Neural cell (in vitro differentiated cells): ENCODE results near the gene FCHSD2. TPM values are rescaled to one million over a fixed set of nuclear protein-coding genes. Genes with fewer than 3 reads are reported as not detected.
A peak's percentile ranks its signal among the peaks of the same experiment; 100 is the strongest.

Experiments
- H2AFZ ChIP-seq: fragments of 200-600, 300-800 bp; sonication (generic), shearing (Covaris generic); 2 replicates; pipeline ENCODE4 v1.6.0; 2014; ENCODE audit warnings: low read depth, mild to moderate bottlenecking, antibody characterized with exemption, low read length, moderate library complexity
- H3F3A ChIP-seq: fragments of 200-600 bp; shearing (Covaris generic); 2 replicates; pipeline ENCODE4 v1.6.1; 2016; ENCODE audit warnings: mild to moderate bottlenecking, moderate library complexity, mixed read lengths, antibody characterized with exemption, low read length; ENCODE audit not compliant: insufficient read depth, poor library complexity, severe bottlenecking
- H3K27ac ChIP-seq: fragments of 200-600, 300-800 bp; sonication (generic), shearing (Covaris generic); 2 replicates; pipeline ENCODE4 v1.5.1; 2014; ENCODE audit warnings: mild to moderate bottlenecking, low read length, moderate library complexity
- H3K27me3 ChIP-seq: fragments of 300-800, 200-600 bp; sonication (generic), shearing (Covaris generic); 2 replicates; pipeline ENCODE4 v1.6.0; 2014; ENCODE audit warnings: mild to moderate bottlenecking, low read depth, low read length, moderate library complexity; ENCODE audit not compliant: insufficient read depth
- H3K36me3 ChIP-seq: fragments of 300-800, 200-600 bp; sonication (generic), shearing (Covaris generic); 2 replicates; pipeline ENCODE4 v1.5.1; 2014; ENCODE audit warnings: mild to moderate bottlenecking, antibody characterized with exemption, low read length, moderate library complexity; ENCODE audit not compliant: insufficient read depth
- H3K4me2 ChIP-seq: fragments of 300-800, 200-600 bp; sonication (generic), shearing (Covaris generic); 2 replicates; pipeline ENCODE4 v1.6.0; 2014; ENCODE audit warnings: mild to moderate bottlenecking, low read length
- H3K4me3 ChIP-seq: fragments of 300-800, 200-600 bp; sonication (generic), shearing (Covaris generic); 2 replicates; pipeline ENCODE4 v1.5.1; 2014; ENCODE audit warnings: mild to moderate bottlenecking, low read length, moderate library complexity
- H3K79me2 ChIP-seq: fragments of 200-600 bp; shearing (Covaris generic); replicated peaks from 2 replicates; pipeline ENCODE4 v1.6.0; 2014; ENCODE audit warnings: mild to moderate bottlenecking, low read length, moderate library complexity; ENCODE audit not compliant: insufficient read depth
- H3K9ac ChIP-seq: fragments of 300-800, 200-600 bp; sonication (generic), shearing (Covaris generic); 2 replicates; pipeline ENCODE4 v1.6.1; 2016; ENCODE audit warnings: mild to moderate bottlenecking, low read length, mixed read lengths
- H3K9me2 ChIP-seq: fragments of 200-600 bp; shearing (Covaris generic); 2 replicates; pipeline ENCODE4 v1.6.1; 2016; ENCODE audit warnings: mild to moderate bottlenecking, low read length, mixed read lengths; ENCODE audit not compliant: insufficient read depth
- H3K9me3 ChIP-seq: fragments of 200-600, 300-800 bp; sonication (generic), shearing (Covaris generic); 2 replicates; pipeline ENCODE4 v1.6.1; 2016; ENCODE audit warnings: mild to moderate bottlenecking, mixed run types, low read length, moderate library complexity, mixed read lengths
- H4K20me1 ChIP-seq: fragments of 200-600 bp; shearing (Covaris generic); 2 replicates; pipeline ENCODE4 v1.6.1; 2016; ENCODE audit warnings: mild to moderate bottlenecking, mixed run types; ENCODE audit not compliant: insufficient read depth
- EP300 ChIP-seq: fragments of 450-650 bp; conservative IDR thresholded peaks from 2 replicates; pipeline ENCODE4 v1.6.1; 2014; ENCODE audit warnings: antibody characterized with exemption, mild to moderate bottlenecking, moderate library complexity; ENCODE audit not compliant: poor library complexity, severe bottlenecking
- EZH2 ChIP-seq: fragments of 200-600, 300-800 bp; shearing (Covaris generic), sonication (generic); IDR thresholded peaks from 2 replicates; pipeline ENCODE4 v1.6.1; 2014; ENCODE audit warnings: antibody characterized with exemption, low read length, borderline replicate concordance, mild to moderate bottlenecking; ENCODE audit not compliant: insufficient read depth, poor library complexity, severe bottlenecking
- MXI1 ChIP-seq: fragments of 450-650 bp; conservative IDR thresholded peaks from 2 replicates; pipeline ENCODE4 v1.6.1; 2014; ENCODE audit warnings: antibody characterized with exemption, mild to moderate bottlenecking; ENCODE audit not compliant: poor library complexity, severe bottlenecking
- POLR2AphosphoS5 ChIP-seq: IDR thresholded peaks from 2 replicates; pipeline ENCODE4 v1.6.1; 2012
- RAD21 ChIP-seq: fragments of 450-650 bp; conservative IDR thresholded peaks from 2 replicates; pipeline ENCODE4 v1.6.1; 2014; ENCODE audit warnings: antibody characterized with exemption, mild to moderate bottlenecking, moderate library complexity
- SMC3 ChIP-seq: fragments of 450-650 bp; conservative IDR thresholded peaks from 2 replicates; pipeline ENCODE4 v1.6.1; 2014; ENCODE audit warnings: antibody characterized with exemption, mild to moderate bottlenecking, moderate library complexity; ENCODE audit not compliant: poor library complexity
- TAF1 ChIP-seq: IDR thresholded peaks from 2 replicates; pipeline ENCODE4 v1.6.1; 2012; ENCODE audit warnings: low read depth
- polyA plus RNA-seq: library from polyadenylated mRNA; depleted of rRNA; stranded (reverse); fragments of >200 nt; gene quantifications from 2 replicates; pipeline ENCODE4 v1.2.3, GENCODE V29; 2014
- TF ChIP-seq, protein P1 (sequence below): fragments of 450-650 bp; IDR thresholded peaks from 2 replicates; pipeline ENCODE4 v1.5.1; 2014; ENCODE audit warnings: antibody characterized with exemption, mild to moderate bottlenecking, moderate library complexity; ENCODE audit not compliant: poor library complexity, severe bottlenecking
- TF ChIP-seq, protein P2 (sequence below): IDR thresholded peaks from 2 replicates; pipeline ENCODE4 v1.6.1; 2012; ENCODE audit warnings: borderline replicate concordance

Gene FCHSD2
- polyA plus RNA-seq, 1 donor from 2014 or later, result 40.8 TPM

- Histone ChIP-seq H4K20me1 (no peaks in the 10 kb centered on the region), H3K79me2 (no peaks in the 10 kb centered on the region), H3K4me2 (no peak overlapping the region), H3F3A (no peaks in the 10 kb centered on the region), H3K4me3 (no peak overlapping the region), H3K9me2 (no peaks in the 10 kb centered on the region), H3K27me3 (no peaks in the 10 kb centered on the region), H3K36me3 (no peaks in the 10 kb centered on the region), H3K27ac (no peak overlapping the region), H3K9me3 (no peaks in the 10 kb centered on the region), H2AFZ (no peak overlapping the region), H3K9ac (no peak overlapping the region)
- TF ChIP-seq TAF1, result no peak
- no peak for TF ChIP-seq SMC3
- TF ChIP-seq MXI1, result no peak
- no peak for TF ChIP-seq POLR2AphosphoS5
- no peak for TF ChIP-seq EP300
- TF ChIP-seq EZH2, result no peak
- TF ChIP-seq, protein P1, sequence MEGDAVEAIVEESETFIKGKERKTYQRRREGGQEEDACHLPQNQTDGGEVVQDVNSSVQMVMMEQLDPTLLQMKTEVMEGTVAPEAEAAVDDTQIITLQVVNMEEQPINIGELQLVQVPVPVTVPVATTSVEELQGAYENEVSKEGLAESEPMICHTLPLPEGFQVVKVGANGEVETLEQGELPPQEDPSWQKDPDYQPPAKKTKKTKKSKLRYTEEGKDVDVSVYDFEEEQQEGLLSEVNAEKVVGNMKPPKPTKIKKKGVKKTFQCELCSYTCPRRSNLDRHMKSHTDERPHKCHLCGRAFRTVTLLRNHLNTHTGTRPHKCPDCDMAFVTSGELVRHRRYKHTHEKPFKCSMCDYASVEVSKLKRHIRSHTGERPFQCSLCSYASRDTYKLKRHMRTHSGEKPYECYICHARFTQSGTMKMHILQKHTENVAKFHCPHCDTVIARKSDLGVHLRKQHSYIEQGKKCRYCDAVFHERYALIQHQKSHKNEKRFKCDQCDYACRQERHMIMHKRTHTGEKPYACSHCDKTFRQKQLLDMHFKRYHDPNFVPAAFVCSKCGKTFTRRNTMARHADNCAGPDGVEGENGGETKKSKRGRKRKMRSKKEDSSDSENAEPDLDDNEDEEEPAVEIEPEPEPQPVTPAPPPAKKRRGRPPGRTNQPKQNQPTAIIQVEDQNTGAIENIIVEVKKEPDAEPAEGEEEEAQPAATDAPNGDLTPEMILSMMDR, result no peak
- TF ChIP-seq, protein P2, sequence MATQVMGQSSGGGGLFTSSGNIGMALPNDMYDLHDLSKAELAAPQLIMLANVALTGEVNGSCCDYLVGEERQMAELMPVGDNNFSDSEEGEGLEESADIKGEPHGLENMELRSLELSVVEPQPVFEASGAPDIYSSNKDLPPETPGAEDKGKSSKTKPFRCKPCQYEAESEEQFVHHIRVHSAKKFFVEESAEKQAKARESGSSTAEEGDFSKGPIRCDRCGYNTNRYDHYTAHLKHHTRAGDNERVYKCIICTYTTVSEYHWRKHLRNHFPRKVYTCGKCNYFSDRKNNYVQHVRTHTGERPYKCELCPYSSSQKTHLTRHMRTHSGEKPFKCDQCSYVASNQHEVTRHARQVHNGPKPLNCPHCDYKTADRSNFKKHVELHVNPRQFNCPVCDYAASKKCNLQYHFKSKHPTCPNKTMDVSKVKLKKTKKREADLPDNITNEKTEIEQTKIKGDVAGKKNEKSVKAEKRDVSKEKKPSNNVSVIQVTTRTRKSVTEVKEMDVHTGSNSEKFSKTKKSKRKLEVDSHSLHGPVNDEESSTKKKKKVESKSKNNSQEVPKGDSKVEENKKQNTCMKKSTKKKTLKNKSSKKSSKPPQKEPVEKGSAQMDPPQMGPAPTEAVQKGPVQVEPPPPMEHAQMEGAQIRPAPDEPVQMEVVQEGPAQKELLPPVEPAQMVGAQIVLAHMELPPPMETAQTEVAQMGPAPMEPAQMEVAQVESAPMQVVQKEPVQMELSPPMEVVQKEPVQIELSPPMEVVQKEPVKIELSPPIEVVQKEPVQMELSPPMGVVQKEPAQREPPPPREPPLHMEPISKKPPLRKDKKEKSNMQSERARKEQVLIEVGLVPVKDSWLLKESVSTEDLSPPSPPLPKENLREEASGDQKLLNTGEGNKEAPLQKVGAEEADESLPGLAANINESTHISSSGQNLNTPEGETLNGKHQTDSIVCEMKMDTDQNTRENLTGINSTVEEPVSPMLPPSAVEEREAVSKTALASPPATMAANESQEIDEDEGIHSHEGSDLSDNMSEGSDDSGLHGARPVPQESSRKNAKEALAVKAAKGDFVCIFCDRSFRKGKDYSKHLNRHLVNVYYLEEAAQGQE, result no peak
- no peak for TF ChIP-seq RAD21
Observed at GRCh38 chr11:72816404-72816990, 325.6 kb downstream of the FCHSD2 start.

GRCh38 chr11:72815110-72815618, 327.0 kb downstream of the FCHSD2 start:
- peak overlapping the region; percentile 96 for H3K4me3 ChIP-seq
- H2AFZ ChIP-seq, result no peak overlapping the region
- H3K79me2 ChIP-seq, result no peaks in the 10 kb centered on the region
- no peaks in the 10 kb centered on the region for H3F3A ChIP-seq
- H3K9me2 ChIP-seq, result no peaks in the 10 kb centered on the region
- H3K27ac ChIP-seq, result no peak overlapping the region
- H3K9ac ChIP-seq, result peak overlapping the region; percentile 85
- H3K4me2 ChIP-seq, result peak overlapping the region; percentile 78
- TF ChIP-seq TAF1, result no peak
- no peak for TF ChIP-seq EZH2
- TF ChIP-seq, protein P2, result no peak
- no peak for TF ChIP-seq SMC3
- TF ChIP-seq MXI1, result no peak
- TF ChIP-seq, protein P1, result no peak
- H3K27me3 ChIP-seq, result no peaks in the 10 kb centered on the region
- no peaks in the 10 kb centered on the region for H3K36me3 ChIP-seq
- H3K9me3 ChIP-seq, result no peaks in the 10 kb centered on the region
- no peaks in the 10 kb centered on the region for H4K20me1 ChIP-seq
